CD4-positive, CD25-positive, alpha-beta regulatory T cell (primary cell): ENCODE results near the gene BMP6. TPM values are rescaled to one million over a fixed set of nuclear protein-coding genes. Genes with fewer than 3 reads are reported as not detected.

Experiments used
- ATAC-seq, 2 donors: fragments of 150-1000 bp; cut with Tn5 transposase; one replicate each; pipeline ENCODE4 v1.10.0; 2021; ENCODE audit warnings: low read depth in 2 of 2, moderate number of reproducible peaks in 2 of 2, moderate library complexity in 1 of 2
- DNase-seq, 3 donors: peaks; one replicate each; pipeline versions ENCODE4 v3.0.0 to v3.0.0-alpha.2; 2012 to 2022; ENCODE audit warnings: mixed read lengths in 1 of 3
- H3K27ac ChIP-seq: one replicate; pipeline ENCODE4 v1.7.0; 2013; ENCODE audit warnings: mild to moderate bottlenecking, low read length; ENCODE audit not compliant: insufficient read depth, poor library complexity, severe bottlenecking
- H3K27me3 ChIP-seq: one replicate; pipeline ENCODE4 v1.7.0; 2013; ENCODE audit warnings: low read length; ENCODE audit not compliant: control insufficient read depth, insufficient read depth
- H3K36me3 ChIP-seq: one replicate; pipeline ENCODE4 v1.7.0; 2013; ENCODE audit warnings: mild to moderate bottlenecking, low read length, moderate library complexity; ENCODE audit not compliant: control insufficient read depth, insufficient read depth
- H3K4me1 ChIP-seq: 2 replicates; pipeline ENCODE4 v1.7.0; 2013; ENCODE audit warnings: mild to moderate bottlenecking, low read length; ENCODE audit not compliant: insufficient read depth, control insufficient read depth, poor library complexity, severe bottlenecking
- H3K4me3 ChIP-seq: one replicate; pipeline ENCODE4 v1.7.0; 2013; ENCODE audit warnings: low read depth, mild to moderate bottlenecking, low read length, moderate library complexity
- H3K9me3 ChIP-seq, 2 experiments: 1 replicate in 1 of 2; 2 replicates in 1 of 2; pipeline ENCODE4 v1.7.0; 2013; ENCODE audit warnings: low read length in 2 of 2, mild to moderate bottlenecking in 1 of 2, moderate library complexity in 1 of 2; ENCODE audit not compliant: control insufficient read depth in 2 of 2
- H3K27ac Mint-ChIP-seq, 3 donors: one replicate each; pipeline ENCODE4 v1.8.0; 2020 to 2022; ENCODE audit warnings: mild to moderate bottlenecking in 3 of 3, mixed read lengths in 3 of 3, moderate library complexity in 2 of 3
- H3K27me3 Mint-ChIP-seq: one replicate; pipeline ENCODE4 v1.8.0; 2022; ENCODE audit warnings: mild to moderate bottlenecking, mixed read lengths
- H3K36me3 Mint-ChIP-seq: one replicate; pipeline ENCODE4 v1.8.0; 2020; ENCODE audit warnings: mixed read lengths
- H3K4me1 Mint-ChIP-seq, 4 donors: one replicate each; pipeline ENCODE4 v1.8.0; 2020 to 2022; ENCODE audit warnings: mixed read lengths in 4 of 4, mild to moderate bottlenecking in 1 of 4
- H3K4me3 Mint-ChIP-seq, 4 donors: one replicate each; pipeline ENCODE4 v1.8.0; 2020 to 2022; ENCODE audit warnings: mild to moderate bottlenecking in 4 of 4, mixed read lengths in 4 of 4, moderate library complexity in 3 of 4
- H3K9me3 Mint-ChIP-seq, 7 donors: one replicate each; pipeline ENCODE4 v1.8.0; 2020 to 2022; ENCODE audit warnings: mixed read lengths in 7 of 7, mild to moderate bottlenecking in 3 of 7, moderate library complexity in 2 of 7
- polyA plus RNA-seq, 4 donors: library from polyadenylated mRNA; unstranded; fragments of 300-500 nt; fragmentation: Illumina TruSeq; gene quantifications; one replicate each; pipeline ENCODE4 v1.2.3, GENCODE V29; 2021
- total RNA-seq: library from RNA; stranded (reverse); gene quantifications from one replicate; pipeline ENCODE4 v1.2.3, GENCODE V29; 2022

Gene BMP6
- total and polyA plus RNA-seq, 5 donors from 2014 or later, result 1.2 TPM; not detected in 4

- Histone ChIP-seq H3K36me3 (no peaks in the 10 kb centered on the region), H3K4me3 (no peak overlapping the region), H3K27me3 (no peaks in the 10 kb centered on the region), H3K27ac (no peak overlapping the region), H3K9me3 (no peaks in the 10 kb centered on the region), H3K4me1 (no peaks in the 10 kb centered on the region)
- no peaks in the 10 kb centered on the region for H3K4me1 Mint-ChIP-seq
- no peak for ATAC-seq
- no peaks in the 10 kb centered on the region for H3K36me3 Mint-ChIP-seq
- H3K27me3 Mint-ChIP-seq, result peaks cover 12% of the 10 kb centered on the region
- no peak overlapping the region for H3K4me3 Mint-ChIP-seq
- peaks cover 0 to 4% (median 0%) of the 10 kb centered on the region in 7 donors for H3K9me3 Mint-ChIP-seq
- no peak overlapping the region for H3K27ac Mint-ChIP-seq
- DNase-seq, result no peak
Observed at GRCh38 chr6:7866526-7866925, 140.6 kb downstream of the BMP6 start.

DNA sequence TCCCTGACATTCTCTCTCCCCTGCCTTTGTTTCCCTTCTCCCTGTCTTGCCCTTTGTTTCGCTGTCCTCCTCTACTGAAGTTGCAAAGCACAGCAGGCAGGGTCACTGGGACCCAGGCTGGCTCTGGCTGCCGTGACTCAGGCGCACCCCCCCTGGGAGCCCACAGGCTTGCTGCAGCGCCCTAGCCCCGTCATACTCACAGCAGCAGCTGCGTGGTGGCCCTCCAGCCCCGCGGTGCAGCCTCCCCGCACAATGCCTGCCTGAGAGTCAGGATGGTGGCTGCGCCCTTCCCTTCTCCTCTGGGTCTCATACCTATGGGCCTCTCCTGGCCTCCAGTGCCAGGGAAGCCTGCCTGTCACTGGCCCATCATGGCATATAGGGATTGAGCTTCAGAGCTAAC lies 143.0 kb downstream of the BMP6 start:
- Mint-ChIP-seq H3K27me3 (peaks cover 12% of the 10 kb centered on the region), H3K27ac (no peak overlapping the region), H3K9me3 (peaks cover 0 to 10% (median 2%) of the 10 kb centered on the region in 7 donors), H3K4me3 (no peak overlapping the region), H3K4me1 (no peaks in the 10 kb centered on the region), H3K36me3 (no peaks in the 10 kb centered on the region)
- H3K4me1 ChIP-seq, result no peaks in the 10 kb centered on the region
- no peaks in the 10 kb centered on the region for H3K36me3 ChIP-seq
- ATAC-seq (no peak), DNase-seq (no peak)
- no peak overlapping the region for H3K4me3 ChIP-seq
- peaks cover 0 to 5% of the 10 kb centered on the region in 2 experiments for H3K9me3 ChIP-seq
- H3K27ac ChIP-seq, result no peak overlapping the region
- no peaks in the 10 kb centered on the region for H3K27me3 ChIP-seq

DNA sequence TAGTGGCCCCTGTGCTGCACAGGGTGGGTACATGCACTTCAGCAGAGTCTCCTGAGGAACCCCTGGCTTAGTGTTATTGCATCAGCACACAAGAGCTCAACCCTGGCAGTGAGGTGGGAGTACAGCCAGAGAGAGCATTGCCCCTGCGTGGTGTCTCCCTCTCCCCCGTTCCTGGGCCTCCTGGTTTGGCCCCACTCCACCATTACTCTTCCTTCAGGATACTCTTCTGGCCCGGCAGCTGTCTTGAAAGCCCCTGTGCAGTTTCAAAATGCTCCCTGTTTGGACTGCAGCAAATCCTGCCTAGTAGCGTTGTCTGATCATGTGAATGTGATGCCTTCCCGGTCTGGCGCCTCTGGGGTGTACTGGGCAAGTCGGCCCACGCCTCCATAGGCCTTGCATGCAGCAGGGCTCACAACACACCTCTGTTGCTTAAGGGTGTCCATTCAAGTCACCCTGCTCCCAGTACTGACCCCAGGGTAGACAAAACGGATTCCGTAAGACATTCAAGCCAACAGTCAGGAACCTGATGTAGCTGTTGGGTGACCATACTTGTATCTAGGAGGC lies 152.6 kb downstream of the BMP6 start:
- H3K9me3 Mint-ChIP-seq, result peaks cover 0 to 5% (median 0%) of the 10 kb centered on the region in 7 donors
- Histone ChIP-seq H3K9me3 (peaks cover 0 to 1% of the 10 kb centered on the region in 2 experiments), H3K36me3 (peaks cover 30% of the 10 kb centered on the region), H3K27me3 (no peaks in the 10 kb centered on the region), H3K4me3 (no peak overlapping the region), H3K27ac (no peak overlapping the region), H3K4me1 (no peaks in the 10 kb centered on the region)
- ATAC-seq (no peak), DNase-seq (no peak)
- no peaks in the 10 kb centered on the region for H3K4me1 Mint-ChIP-seq
- no peak overlapping the region for H3K27ac Mint-ChIP-seq
- peaks cover 26% of the 10 kb centered on the region for H3K36me3 Mint-ChIP-seq
- H3K4me3 Mint-ChIP-seq, result no peak overlapping the region
- H3K27me3 Mint-ChIP-seq, result peaks cover 10% of the 10 kb centered on the region

- H3K27me3 ChIP-seq, result no peaks in the 10 kb centered on the region
- H3K27me3 Mint-ChIP-seq, result peaks cover 10% of the 10 kb centered on the region
- DNase-seq, result no peak
Observed at GRCh38 chr6:7879043-7879442, 153.1 kb downstream of the BMP6 start.

GRCh38 chr6:7879579-7879978 lies 153.7 kb downstream of the BMP6 start:
- H3K36me3 ChIP-seq, result peaks cover 41% of the 10 kb centered on the region
- Mint-ChIP-seq H3K4me1 (no peaks in the 10 kb centered on the region), H3K36me3 (peaks cover 37% of the 10 kb centered on the region)

More at GRCh38 chr6:7879043-7879442, 153.1 kb downstream of the BMP6 start:
- no peak overlapping the region for H3K27ac ChIP-seq
- H3K9me3 ChIP-seq, result no peaks in the 10 kb centered on the region
- peaks cover 35% of the 10 kb centered on the region for H3K36me3 ChIP-seq
- no peak overlapping the region for H3K4me3 ChIP-seq
- H3K9me3 Mint-ChIP-seq, result no peaks in the 10 kb centered on the region
- H3K4me1 Mint-ChIP-seq, result no peaks in the 10 kb centered on the region
- H3K36me3 Mint-ChIP-seq, result peaks cover 32% of the 10 kb centered on the region
- no peak for ATAC-seq
- H3K4me3 Mint-ChIP-seq, result no peak overlapping the region
- no peak overlapping the region for H3K27ac Mint-ChIP-seq
- no peaks in the 10 kb centered on the region for H3K4me1 ChIP-seq

GRCh38 chr6:7879980-7880717 lies 154.2 kb downstream of the BMP6 start:
- Mint-ChIP-seq H3K9me3 (no peaks in the 10 kb centered on the region), H3K4me3 (no peak overlapping the region), H3K4me1 (no peaks in the 10 kb centered on the region), H3K36me3 (peaks cover 42% of the 10 kb centered on the region), H3K27me3 (peaks cover 8% of the 10 kb centered on the region), H3K27ac (no peak overlapping the region)
- ATAC-seq (no peak), DNase-seq (no peak)
- Histone ChIP-seq H3K27ac (no peak overlapping the region), H3K4me1 (no peaks in the 10 kb centered on the region), H3K4me3 (no peak overlapping the region), H3K9me3 (no peaks in the 10 kb centered on the region), H3K36me3 (peaks cover 46% of the 10 kb centered on the region), H3K27me3 (no peaks in the 10 kb centered on the region)

More at GRCh38 chr6:7879579-7879978, 153.7 kb downstream of the BMP6 start:
- no peak overlapping the region for H3K4me3 Mint-ChIP-seq
- H3K4me3 ChIP-seq, result no peak overlapping the region
- no peak overlapping the region for H3K27ac ChIP-seq
- no peaks in the 10 kb centered on the region for H3K9me3 Mint-ChIP-seq
- no peaks in the 10 kb centered on the region for H3K27me3 ChIP-seq
- peaks cover 10% of the 10 kb centered on the region for H3K27me3 Mint-ChIP-seq
- ATAC-seq (no peak), DNase-seq (no peak)
- H3K4me1 ChIP-seq, result no peaks in the 10 kb centered on the region
- no peak overlapping the region for H3K27ac Mint-ChIP-seq
- no peaks in the 10 kb centered on the region for H3K9me3 ChIP-seq

DNA sequence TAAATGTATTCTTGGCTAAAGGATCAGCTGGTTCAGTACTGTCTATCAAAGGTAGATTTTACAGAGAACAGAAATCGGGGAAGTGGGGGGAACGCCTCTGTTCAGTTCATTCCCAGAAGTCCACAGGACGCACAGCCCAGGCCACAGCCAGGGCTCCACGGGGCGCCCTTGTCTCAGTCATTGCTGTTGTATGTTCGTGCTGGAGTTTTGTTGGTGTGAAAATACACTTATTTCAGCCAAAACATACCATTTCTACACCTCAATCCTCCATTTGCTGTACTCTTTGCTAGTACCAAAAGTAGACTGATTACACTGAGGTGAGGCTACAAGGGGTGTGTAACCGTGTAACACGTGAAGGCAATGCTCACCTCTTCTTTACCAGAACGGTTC lies 154.8 kb downstream of the BMP6 start:
- H3K27ac ChIP-seq, result no peak overlapping the region
- H3K27me3 ChIP-seq, result no peaks in the 10 kb centered on the region
- peaks cover 45% of the 10 kb centered on the region for H3K36me3 Mint-ChIP-seq
- H3K4me3 Mint-ChIP-seq, result no peak overlapping the region
- H3K4me3 ChIP-seq, result no peak overlapping the region
- H3K36me3 ChIP-seq, result peaks cover 51% of the 10 kb centered on the region
- H3K9me3 Mint-ChIP-seq, result no peaks in the 10 kb centered on the region
- ATAC-seq, result no peak
- H3K27ac Mint-ChIP-seq, result no peak overlapping the region
- peaks cover 6% of the 10 kb centered on the region for H3K27me3 Mint-ChIP-seq
- DNase-seq, result no peak
- no peaks in the 10 kb centered on the region for H3K4me1 Mint-ChIP-seq
- no peaks in the 10 kb centered on the region for H3K9me3 ChIP-seq
- H3K4me1 ChIP-seq, result no peaks in the 10 kb centered on the region
